HL-60 (cell line): Measurements from ENCODE around the gene TP53I11.

Source experiments
- SPI1 ChIP-seq: IDR thresholded peaks from 2 replicates; pipeline ENCODE4 v1.6.1; 2012; ENCODE audit warnings: low read depth, mild to moderate bottlenecking, borderline replicate concordance
- TF ChIP-seq, protein P1 (sequence below): IDR thresholded peaks from one replicate; pipeline ENCODE4 v1.5.1; 2011; ENCODE audit warnings: low read length, control low read depth, inconsistent platforms; ENCODE audit not compliant: insufficient read depth

- TF ChIP-seq, protein P1, sequence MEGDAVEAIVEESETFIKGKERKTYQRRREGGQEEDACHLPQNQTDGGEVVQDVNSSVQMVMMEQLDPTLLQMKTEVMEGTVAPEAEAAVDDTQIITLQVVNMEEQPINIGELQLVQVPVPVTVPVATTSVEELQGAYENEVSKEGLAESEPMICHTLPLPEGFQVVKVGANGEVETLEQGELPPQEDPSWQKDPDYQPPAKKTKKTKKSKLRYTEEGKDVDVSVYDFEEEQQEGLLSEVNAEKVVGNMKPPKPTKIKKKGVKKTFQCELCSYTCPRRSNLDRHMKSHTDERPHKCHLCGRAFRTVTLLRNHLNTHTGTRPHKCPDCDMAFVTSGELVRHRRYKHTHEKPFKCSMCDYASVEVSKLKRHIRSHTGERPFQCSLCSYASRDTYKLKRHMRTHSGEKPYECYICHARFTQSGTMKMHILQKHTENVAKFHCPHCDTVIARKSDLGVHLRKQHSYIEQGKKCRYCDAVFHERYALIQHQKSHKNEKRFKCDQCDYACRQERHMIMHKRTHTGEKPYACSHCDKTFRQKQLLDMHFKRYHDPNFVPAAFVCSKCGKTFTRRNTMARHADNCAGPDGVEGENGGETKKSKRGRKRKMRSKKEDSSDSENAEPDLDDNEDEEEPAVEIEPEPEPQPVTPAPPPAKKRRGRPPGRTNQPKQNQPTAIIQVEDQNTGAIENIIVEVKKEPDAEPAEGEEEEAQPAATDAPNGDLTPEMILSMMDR = no peak
- no peak for TF ChIP-seq SPI1
Measured at GRCh38 chr11:44971185-44971584, 20.5 kb upstream of the TP53I11 start.
